Neural progenitor cell (in vitro differentiated cells): ENCODE data around the gene TLE3. TPM values are rescaled to one million over a fixed set of nuclear protein-coding genes. Genes with fewer than 3 reads are reported as not detected.

ENCODE experiments used
- DNase-seq: peaks from one replicate; pipeline ENCODE4 v3.0.0-alpha.2; 2016; ENCODE audit warnings: low spot score
- H2AFZ ChIP-seq: fragments of 200-600 bp; sonication (generic); replicated peaks from 2 replicates; pipeline ENCODE4 v1.6.1; 2016; ENCODE audit warnings: antibody characterized with exemption
- H3F3A ChIP-seq: fragments of 200-600 bp; sonication (generic); 2 replicates; pipeline ENCODE4 v1.6.1; 2016; ENCODE audit warnings: antibody characterized with exemption, low read depth
- H3K27ac ChIP-seq: fragments of 200-600 bp; sonication (generic); 2 replicates; pipeline ENCODE4 v1.5.1; 2016; ENCODE audit warnings: mild to moderate bottlenecking
- H3K27me3 ChIP-seq: fragments of 200-600 bp; sonication (generic); 2 replicates; pipeline ENCODE4 v1.6.1; 2016; ENCODE audit warnings: mild to moderate bottlenecking, moderate library complexity
- H3K36me3 ChIP-seq: fragments of 200-600 bp; sonication (generic); 2 replicates; pipeline ENCODE4 v1.5.1; 2016
- H3K4me1 ChIP-seq: fragments of 200-600 bp; sonication (generic); 2 replicates; pipeline ENCODE4 v1.6.1; 2016; ENCODE audit warnings: mixed run types
- H3K4me2 ChIP-seq: fragments of 200-600 bp; sonication (generic); 2 replicates; pipeline ENCODE4 v1.6.1; 2016
- H3K4me3 ChIP-seq: fragments of 200-600 bp; sonication (generic); 2 replicates; pipeline ENCODE4 v1.5.1; 2016
- H3K79me2 ChIP-seq: fragments of 200-600 bp; sonication (generic); 2 replicates; pipeline ENCODE4 v1.6.1; 2016; ENCODE audit warnings: low read depth
- H3K9ac ChIP-seq: fragments of 200-600 bp; sonication (generic); 2 replicates; pipeline ENCODE4 v1.6.1; 2016
- H3K9me3 ChIP-seq: fragments of 200-600 bp; sonication (generic); 2 replicates; pipeline ENCODE4 v1.5.1; 2016; ENCODE audit warnings: low read depth
- H4K20me1 ChIP-seq: fragments of 200-600 bp; sonication (generic); 2 replicates; pipeline ENCODE4 v1.6.1; 2016; ENCODE audit warnings: low read depth
- H3K27ac Mint-ChIP-seq: 3 replicates; pipeline ENCODE4 v1.8.0; 2021; ENCODE audit warnings: mixed read lengths
- H3K27me3 Mint-ChIP-seq: 2 replicates; pipeline ENCODE4 v1.8.0; 2022; ENCODE audit warnings: low read depth, mild to moderate bottlenecking, inconsistent platforms, moderate library complexity, mixed read lengths; ENCODE audit not compliant: insufficient read depth
- H3K36me3 Mint-ChIP-seq: 3 replicates; pipeline ENCODE4 v1.8.0; 2021; ENCODE audit warnings: mixed read lengths
- H3K4me1 Mint-ChIP-seq: 3 replicates; pipeline ENCODE4 v1.8.0; 2021; ENCODE audit warnings: mixed read lengths
- H3K4me3 Mint-ChIP-seq: 3 replicates; pipeline ENCODE4 v1.8.0; 2021; ENCODE audit warnings: mild to moderate bottlenecking, moderate library complexity, mixed read lengths
- H3K9me3 Mint-ChIP-seq: 3 replicates; pipeline ENCODE4 v1.8.0; 2020; ENCODE audit warnings: mixed read lengths
- CTCF ChIP-seq: fragments of 200-600 bp; sonication (generic); IDR thresholded peaks from 2 replicates; pipeline ENCODE4 v1.5.1; 2017; ENCODE audit warnings: antibody characterized with exemption, mild to moderate bottlenecking
- EZH2 ChIP-seq: fragments of 200-600 bp; sonication (generic); IDR thresholded peaks from 2 replicates; pipeline ENCODE4 v1.6.1; 2017; ENCODE audit warnings: antibody characterized with exemption, mild to moderate bottlenecking, moderate library complexity
- EZH2phosphoT487 ChIP-seq: fragments of 200-600 bp; sonication (generic); IDR thresholded peaks from 2 replicates; pipeline ENCODE4 v1.6.1; 2017; ENCODE audit warnings: antibody characterized with exemption
- total RNA-seq: library from RNA; depleted of rRNA; stranded (reverse); fragments of >200 nt; gene quantifications from 2 replicates; pipeline ENCODE4 v1.2.3, GENCODE V29; 2015; ENCODE audit warnings: low replicate concordance

TLE3 gene
- total RNA-seq, 1 donor from 2014 or later = 22.1 TPM

DNA sequence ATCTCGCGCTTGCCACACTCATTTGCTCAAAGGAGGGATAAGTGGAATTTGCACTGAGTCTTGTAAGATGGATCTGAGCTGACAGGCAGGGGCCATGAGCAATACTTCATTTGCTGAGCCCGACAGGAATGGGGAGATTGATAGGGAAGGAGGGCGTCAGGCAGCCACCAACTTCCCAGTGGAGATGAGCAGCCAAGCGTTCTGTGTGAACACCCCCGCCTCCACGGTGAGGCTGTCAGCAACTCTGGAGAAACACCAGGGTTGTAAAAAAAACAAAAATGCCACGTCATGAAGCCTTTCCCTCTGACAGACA, 36.8 kb downstream of the TLE3 start:
- Histone ChIP-seq H2AFZ (no peak overlapping the region), H3K79me2 (peaks cover 12% of the 10 kb centered on the region), H4K20me1 (peaks cover 32% of the 10 kb centered on the region), H3K4me3 (no peak overlapping the region), H3K4me2 (no peak overlapping the region), H3K27me3 (no peaks in the 10 kb centered on the region), H3K36me3 (no peaks in the 10 kb centered on the region), H3K4me1 (no peaks in the 10 kb centered on the region), H3K9ac (no peak overlapping the region), H3F3A (no peaks in the 10 kb centered on the region), H3K9me3 (no peaks in the 10 kb centered on the region), H3K27ac (no peak overlapping the region)
- Mint-ChIP-seq H3K9me3 (no peaks in the 10 kb centered on the region), H3K4me1 (peaks cover 45% of the 10 kb centered on the region), H3K4me3 (no peak overlapping the region), H3K36me3 (peaks cover 29% of the 10 kb centered on the region), H3K27ac (no peak overlapping the region), H3K27me3 (peaks cover 12% of the 10 kb centered on the region)
- DNase-seq = no peak
- TF ChIP-seq EZH2 (no peak), CTCF (no peak)

DNA sequence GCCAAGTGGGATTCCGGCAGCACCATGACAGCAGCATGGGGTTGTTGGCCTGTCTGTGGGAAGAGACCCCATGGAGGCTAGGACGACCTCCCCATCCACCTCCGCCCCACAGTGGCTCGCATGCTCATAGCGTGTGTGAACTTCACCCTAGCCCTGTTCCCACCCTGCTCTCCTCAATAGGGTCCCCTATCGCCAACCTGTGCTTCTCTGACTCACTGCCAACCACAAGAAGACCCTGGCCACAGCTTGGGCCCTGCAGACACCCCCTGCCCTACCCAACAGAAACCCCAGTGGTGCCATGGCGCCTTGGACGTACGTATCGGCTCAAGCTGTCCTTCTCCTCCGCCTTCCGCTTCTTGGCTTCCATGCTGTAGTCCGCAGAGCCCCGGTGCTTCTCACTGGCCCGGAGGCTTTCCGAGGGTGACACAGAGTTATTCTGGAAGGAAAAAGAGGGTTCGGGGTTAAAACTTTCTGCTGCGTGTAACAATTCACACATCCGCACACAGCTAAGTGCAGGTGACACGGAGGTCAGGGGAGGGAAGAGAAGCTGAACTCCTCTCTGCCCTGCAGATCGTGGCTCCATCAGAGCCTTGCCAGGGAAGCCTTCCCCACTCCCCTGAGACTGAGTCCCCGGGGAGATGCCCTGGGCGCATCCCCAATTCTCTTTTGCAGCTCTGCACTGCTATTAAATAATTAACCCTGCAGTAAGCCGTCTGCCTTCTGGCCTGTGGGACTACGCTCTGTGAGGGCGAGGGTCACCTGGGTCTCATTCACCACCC, 37.3 kb downstream of the TLE3 start:
- H3K27me3 Mint-ChIP-seq = peaks cover 12% of the 10 kb centered on the region
- no peak overlapping the region for H3K4me3 Mint-ChIP-seq
- H3K36me3 Mint-ChIP-seq = peaks cover 27% of the 10 kb centered on the region
- H3K4me1 Mint-ChIP-seq = peaks cover 47% of the 10 kb centered on the region
- Histone ChIP-seq H3F3A (no peaks in the 10 kb centered on the region), H3K4me1 (no peaks in the 10 kb centered on the region), H3K79me2 (peaks cover 10% of the 10 kb centered on the region), H3K9me3 (no peaks in the 10 kb centered on the region), H2AFZ (no peak overlapping the region), H3K27ac (no peak overlapping the region), H3K9ac (no peak overlapping the region), H3K27me3 (no peaks in the 10 kb centered on the region), H4K20me1 (peaks cover 30% of the 10 kb centered on the region), H3K4me2 (no peak overlapping the region), H3K4me3 (no peak overlapping the region), H3K36me3 (no peaks in the 10 kb centered on the region)
- no peaks in the 10 kb centered on the region for H3K9me3 Mint-ChIP-seq
- no peak for DNase-seq
- no peak overlapping the region for H3K27ac Mint-ChIP-seq
- TF ChIP-seq CTCF (no peak), EZH2 (no peak)

DNA sequence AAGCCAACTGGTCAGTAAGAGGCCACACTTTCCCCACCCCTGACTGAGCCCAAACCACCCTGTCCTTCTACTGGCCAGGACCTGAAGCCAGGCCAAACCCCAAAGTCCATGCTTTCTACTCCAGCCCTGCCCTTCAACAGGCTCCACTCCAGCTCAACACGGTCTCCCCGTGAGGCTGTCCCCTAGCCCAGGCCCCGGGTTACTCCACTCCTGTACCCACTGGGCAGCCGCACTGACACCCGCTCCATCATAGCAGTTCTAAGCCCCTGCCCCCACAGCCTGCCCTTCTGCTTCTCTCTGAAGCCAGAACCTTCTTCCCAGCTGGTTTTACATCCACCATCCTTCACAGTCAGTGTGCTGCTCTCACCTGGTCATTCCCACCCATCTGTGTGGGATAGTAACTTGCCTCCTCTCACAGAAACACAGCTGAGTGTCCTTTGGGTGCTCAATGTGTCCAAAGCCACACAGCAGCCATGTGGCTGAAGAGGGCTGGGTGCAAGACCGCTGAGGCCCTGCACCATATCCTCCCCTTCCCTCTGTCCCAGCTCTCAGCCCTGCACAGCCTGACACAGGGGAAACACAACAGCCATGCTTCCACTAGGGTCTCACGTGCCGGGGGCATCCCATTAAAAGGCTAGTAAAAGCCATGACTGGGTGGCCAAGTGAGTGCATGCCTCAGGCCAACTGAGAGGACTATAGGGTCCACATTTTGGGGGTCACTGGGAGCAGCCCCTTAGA, 38.1 kb downstream of the TLE3 start:
- no peak overlapping the region for H3K4me3 ChIP-seq
- H4K20me1 ChIP-seq = peaks cover 26% of the 10 kb centered on the region
- no peaks in the 10 kb centered on the region for H3F3A ChIP-seq
- peaks cover 12% of the 10 kb centered on the region for H3K27me3 Mint-ChIP-seq
- peaks cover 29% of the 10 kb centered on the region for H3K36me3 Mint-ChIP-seq
- DNase-seq = no peak
- no peaks in the 10 kb centered on the region for H3K9me3 Mint-ChIP-seq
- no peak overlapping the region for H3K4me2 ChIP-seq
- H3K9ac ChIP-seq = no peak overlapping the region
- H3K27me3 ChIP-seq = no peaks in the 10 kb centered on the region
- no peak overlapping the region for H2AFZ ChIP-seq
- H3K4me1 Mint-ChIP-seq = peaks cover 44% of the 10 kb centered on the region
- H3K27ac Mint-ChIP-seq = no peak overlapping the region
- no peaks in the 10 kb centered on the region for H3K9me3 ChIP-seq
- H3K27ac ChIP-seq = no peak overlapping the region
- TF ChIP-seq CTCF (no peak), EZH2 (no peak), EZH2phosphoT487 (no peak)
- H3K79me2 ChIP-seq = peaks cover 3% of the 10 kb centered on the region
- no peaks in the 10 kb centered on the region for H3K36me3 ChIP-seq
- no peaks in the 10 kb centered on the region for H3K4me1 ChIP-seq
- H3K4me3 Mint-ChIP-seq = no peak overlapping the region
